MV-4-11 (cell line): ENCODE measurements around the gene PLCG1.

Experiments used
- DNase-seq: peaks from one replicate; lab custom pipeline; 2025; lab: John Stamatoyannopoulos, UW

The PLCG1 gene

DNA sequence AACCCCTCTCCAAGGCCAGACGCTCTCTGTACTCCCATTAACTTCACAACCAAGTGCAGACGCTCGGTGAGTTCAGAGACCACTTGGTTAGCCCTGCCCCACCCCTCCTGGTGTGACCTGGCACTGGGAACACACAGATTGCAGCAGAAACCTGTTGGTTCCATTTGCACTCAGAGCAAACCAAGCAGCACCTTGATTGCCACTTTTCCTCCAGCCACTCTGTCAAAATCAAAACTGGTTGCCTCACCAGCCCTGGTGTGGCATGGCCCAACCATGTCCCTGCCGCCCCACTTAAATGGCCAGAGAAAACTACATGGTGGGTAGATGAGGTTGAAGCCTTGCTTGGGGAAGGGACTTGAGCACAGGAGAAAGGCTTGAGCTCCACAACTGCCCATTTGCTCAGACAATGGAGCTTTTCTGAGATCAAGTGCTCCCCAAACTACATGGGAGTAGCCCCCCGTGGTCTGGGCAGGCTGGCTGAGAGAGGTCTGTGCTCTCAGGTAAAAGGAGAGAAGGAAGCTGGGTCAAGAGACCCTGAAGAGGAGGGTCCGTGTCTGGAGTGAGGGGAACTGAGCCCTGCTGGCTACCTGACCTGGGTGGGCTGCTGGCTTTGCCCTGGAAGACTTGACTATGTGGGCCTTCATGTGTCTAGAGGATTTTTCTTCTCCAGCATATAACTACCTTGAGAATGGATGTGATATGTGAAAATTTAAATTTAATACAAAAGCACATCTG, 43.4 kb downstream of the PLCG1 start:
- no peak for DNase-seq

DNA sequence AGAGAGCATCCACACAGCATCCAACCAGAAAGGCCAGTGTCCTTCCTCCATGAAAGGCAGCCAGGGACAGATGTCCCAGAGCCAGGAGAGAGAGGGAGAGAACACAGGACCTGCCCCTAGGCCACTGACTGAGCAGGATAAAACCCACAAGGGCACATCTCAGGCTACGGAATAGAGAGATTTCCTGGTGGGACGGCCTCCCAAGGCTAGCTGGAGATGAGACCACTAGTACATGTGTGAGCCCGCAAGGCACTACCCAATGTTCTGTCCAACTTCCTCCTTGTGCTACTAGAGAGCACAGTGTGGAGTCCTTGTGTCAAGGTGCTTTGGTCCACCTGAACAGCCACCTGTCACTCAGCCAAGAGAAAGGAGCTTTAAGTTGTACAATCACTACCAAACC, 44.2 kb downstream of the PLCG1 start:
- no peak for DNase-seq

DNA sequence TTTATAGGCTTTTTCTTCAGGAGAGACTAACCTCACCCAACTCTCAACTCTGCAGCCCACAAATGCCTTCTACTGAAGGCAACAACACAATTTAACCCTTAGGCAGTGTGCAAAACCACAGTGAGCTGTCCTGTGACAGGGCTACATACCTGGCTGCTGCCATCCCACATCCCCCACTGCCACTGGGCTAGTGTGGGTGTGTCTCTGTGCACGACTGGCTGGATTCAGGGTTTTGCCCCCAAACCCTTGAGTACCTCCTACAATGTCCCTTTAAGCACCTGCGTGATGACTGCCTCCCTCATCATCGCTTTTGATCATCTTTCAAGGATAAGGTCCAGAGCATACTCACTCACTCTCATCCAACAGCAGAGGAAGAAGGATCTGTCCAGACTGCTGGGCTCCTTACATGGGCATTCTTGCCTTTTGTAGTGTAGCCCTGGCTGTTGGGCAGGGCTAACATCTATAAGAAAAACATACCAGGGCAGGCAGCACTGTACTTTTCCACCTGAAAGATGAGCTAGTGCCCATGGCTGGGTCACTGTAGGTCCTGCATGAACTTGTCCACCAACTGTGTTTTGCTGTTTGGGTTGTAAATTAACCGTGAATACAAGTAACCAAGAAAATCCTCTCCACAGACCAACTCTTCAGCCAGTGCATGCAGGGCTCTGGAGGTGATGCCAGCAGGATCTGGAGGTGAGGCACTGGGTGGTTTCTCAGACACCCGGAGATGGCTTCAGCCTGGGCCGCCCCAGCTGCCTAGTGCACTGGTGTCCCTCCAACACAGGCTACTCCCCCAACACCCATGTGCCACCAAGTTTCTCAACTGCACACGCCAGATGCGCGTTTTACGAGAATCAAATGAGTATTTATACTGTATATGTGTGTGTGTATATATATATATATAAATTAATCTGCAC, 45.2 kb downstream of the PLCG1 start:
- DNase-seq, result no peak

DNA sequence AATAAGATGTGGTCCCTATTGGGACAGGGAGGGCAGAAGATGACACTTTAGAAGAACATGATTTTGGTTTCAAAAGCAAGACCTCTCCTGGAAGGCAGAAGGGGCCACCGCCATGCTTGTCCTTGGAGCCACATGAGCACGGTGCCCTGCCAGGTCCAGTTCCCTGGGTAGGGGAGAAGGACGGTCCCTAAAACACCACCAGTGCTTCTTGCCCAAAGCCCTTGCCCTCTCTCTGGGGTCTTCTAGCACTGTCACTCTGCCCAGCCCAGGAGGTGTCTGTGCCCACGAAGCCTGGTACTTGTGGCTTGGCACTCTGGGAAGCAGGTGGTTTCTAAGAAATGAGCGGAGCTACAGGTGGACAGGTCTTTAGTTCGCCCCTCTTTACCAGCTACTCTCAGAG, 46.0 kb downstream of the PLCG1 start:
- no peak for DNase-seq

DNA sequence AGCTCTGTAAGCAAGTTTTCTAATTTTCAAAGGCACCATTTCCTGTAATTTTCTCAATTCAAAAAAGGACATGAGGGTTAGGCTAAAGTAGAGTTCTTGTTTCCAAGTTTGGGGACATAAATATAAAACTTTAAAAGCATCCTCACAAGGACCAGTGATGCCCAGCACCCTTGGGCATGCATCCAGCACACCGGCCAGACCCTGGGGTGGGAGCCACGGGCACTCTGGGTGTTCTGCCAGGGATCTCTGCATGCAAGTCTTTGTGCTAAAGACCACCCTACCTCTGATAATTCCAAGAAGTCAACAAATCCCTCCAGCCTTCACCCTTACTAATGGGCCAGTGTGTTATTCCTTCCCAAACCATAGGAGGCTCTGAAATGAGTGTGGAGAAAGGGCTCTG, 46.5 kb downstream of the PLCG1 start:
- no peak for DNase-seq

GRCh38 chr20:41185013-41185757, 47.8 kb downstream of the PLCG1 start:
- no peak for DNase-seq

GRCh38 chr20:41187668-41188067, 50.3 kb downstream of the PLCG1 start:
- no peak for DNase-seq

- DNase-seq, result no peak
These were observed 54.5 kb downstream of the PLCG1 start for GRCh38 chr20:41191562-41192500.

DNA sequence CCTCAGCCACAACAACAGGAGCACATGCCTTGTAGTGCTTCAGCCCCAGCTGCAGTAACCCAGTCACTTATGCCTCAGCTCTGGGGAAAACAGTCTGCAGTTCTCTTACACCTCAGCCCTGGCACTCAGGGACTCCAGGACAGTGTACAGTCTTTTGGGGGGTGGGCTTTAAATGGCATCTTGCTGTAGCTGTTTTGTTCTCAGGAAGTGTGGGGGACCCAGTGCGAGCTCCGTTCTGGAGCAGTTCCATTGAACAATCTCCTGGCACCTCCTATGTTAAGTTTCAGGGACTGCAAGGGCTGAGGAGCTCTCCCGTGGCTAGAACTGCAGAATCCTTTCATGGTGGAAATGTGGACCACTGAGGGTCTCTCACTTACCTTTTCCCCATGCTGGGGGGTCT, 55.2 kb downstream of the PLCG1 start:
- no peak for DNase-seq

GRCh38 chr20:41196653-41197225, 59.4 kb downstream of the PLCG1 start:
- no peak for DNase-seq

GRCh38 chr20:41198443-41198842, 61.1 kb downstream of the PLCG1 start:
- no peak for DNase-seq

DNA sequence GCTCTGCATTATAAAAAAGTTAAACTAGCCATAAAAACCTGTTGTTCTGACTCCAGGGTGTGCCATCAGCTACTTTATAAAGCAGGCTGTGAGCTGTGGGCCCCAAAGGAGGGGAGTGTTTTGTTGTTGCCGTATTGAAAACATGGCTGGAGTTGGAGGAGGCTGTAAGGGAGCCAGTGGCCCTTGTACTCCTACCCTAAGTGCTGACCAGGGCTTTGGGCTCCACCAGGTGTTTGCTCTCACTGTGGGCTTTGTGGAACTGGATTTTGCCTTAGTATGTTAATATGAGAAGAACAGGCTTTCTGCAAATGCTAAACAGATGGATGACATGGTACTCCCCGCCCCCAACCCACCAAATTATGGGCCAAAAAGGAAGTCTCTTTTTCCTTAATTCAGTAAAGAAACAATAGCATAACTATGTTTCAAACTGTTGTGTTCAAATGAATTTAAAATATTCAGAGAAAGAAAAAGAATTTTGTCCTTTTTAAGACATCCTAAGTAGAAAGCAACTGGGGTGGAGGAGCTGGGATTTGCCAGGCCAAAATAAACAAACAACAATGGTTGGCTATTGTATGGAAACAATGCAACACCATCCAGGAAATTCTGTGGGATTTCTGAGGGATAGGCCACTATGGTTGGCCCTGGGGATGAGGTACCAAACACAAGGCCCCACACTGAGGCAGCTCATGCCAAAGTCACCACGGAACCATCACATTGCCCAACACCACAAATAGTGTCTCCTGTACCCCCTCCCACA, 63.3 kb downstream of the PLCG1 start:
- no peak for DNase-seq

GRCh38 chr20:41201760-41202159, 64.4 kb downstream of the PLCG1 start:
- DNase-seq, result no peak

DNA sequence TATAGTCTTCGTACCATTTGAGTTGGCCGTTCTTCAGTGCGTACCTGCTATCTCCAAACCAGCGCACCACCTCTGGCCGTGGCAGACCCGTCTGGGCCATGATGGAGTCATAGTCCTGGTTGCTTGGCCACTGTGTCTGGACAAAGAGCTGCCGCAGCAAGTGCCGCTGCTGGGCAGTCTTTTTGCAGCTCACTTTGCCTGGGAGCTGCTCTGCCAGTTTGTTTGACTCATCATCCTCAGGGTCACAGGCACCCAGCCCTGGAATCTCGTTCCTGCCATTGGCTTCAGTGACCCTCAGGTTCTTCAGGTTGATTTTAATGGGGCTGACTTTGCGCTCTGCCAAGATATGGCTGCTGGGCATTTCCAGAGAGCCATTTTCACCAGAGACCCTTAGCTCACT, 65.1 kb downstream of the PLCG1 start:
- DNase-seq, result no peak

GRCh38 chr20:41203660-41204059, 66.3 kb downstream of the PLCG1 start:
- no peak for DNase-seq

- no peak for DNase-seq
These were observed 67.2 kb downstream of the PLCG1 start for GRCh38 chr20:41204304-41205265.

DNA sequence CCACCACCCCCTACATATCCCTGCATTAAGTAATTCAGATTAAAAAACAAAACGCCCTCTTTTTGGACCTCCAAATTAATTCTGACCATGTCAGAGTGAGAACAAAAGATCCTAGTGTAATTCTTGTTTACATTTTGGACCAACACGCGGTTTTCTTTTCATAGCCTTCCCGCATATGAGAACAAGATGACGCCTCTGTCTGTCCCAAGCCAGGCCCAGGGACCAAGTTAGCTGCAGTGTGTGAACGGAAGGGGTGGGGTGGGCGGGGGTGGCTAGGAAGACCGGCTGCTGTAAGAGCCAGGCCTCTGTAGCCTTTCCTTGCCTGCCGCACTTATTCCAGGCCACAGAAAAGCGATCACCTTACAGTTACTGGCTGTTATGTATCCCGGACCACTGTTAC, 68.0 kb downstream of the PLCG1 start:
- DNase-seq, result no peak

DNA sequence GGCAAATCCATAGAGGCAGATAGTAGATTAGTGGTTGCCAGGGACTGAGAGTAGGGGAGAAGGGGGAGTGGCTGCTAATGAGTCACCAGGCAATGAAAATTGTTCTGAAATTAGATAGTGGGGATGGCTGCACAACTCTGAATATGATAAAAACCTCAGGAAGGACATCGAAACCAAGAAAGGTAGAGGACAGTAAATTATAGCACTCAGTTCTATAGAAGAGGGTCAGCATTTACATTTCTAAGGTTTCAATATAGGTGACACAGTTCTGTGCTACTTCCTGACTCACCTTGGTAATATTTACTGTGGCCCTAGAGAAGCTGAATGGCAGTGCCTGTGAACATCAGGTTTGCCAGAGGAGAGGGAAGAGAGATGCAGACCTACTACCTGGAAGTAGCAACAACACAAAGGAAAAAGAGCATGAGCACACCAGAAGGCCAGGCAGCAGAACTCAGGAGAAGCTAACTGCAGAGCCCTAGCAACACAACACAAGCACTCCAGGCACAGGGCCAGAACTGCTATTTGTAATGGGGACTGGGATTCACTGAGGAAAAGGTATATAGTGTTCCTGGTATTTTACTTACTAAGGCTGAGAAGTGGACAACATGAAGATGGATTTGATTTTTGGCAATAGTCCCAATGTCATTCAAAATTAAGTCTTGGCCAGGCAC, 75.9 kb downstream of the PLCG1 start:
- DNase-seq, result no peak

GRCh38 chr20:41214202-41214601, 76.9 kb downstream of the PLCG1 start:
- no peak for DNase-seq
